NCI-H510A treated with DMSO at 0.1 percent for 48 hours (cell line): ENCODE data around the gene MGST2.

Source experiments
- DNase-seq: peaks from one replicate; lab custom pipeline; 2025; lab: John Stamatoyannopoulos, UW

The MGST2 gene

DNA sequence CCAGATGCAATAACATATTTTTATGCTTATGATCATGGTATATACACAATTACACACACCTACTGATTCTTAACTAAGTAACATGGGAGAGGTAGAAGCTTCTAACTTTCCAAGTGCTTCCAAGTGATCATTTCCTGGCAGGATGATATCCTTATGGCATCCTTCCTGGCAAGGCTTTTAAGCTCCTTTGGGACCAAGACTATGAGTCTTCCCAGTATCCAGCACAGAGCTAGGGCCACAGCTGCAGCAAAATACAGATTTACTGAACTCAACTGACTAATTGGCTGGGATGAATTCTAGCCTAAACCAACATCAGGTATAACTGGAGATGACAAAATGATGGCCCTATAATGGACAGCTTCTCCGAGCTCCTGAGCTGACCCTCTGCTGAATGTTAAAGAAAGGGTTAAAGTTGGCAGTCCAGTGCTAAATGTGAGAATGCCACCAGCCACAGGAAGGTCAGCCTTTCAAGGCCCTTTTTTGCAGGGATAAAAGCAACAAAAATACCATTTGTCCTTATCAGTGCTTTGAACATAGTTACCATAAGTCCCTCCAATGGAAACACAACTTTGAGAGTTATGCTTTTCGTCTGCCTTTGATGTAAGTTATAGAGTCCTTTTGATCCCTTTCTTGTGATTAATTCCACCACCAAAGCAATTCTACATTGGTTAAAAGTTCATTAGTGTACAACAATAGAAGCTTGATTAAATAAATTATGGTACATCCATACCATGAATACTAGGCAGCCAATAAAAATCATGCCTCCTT is 73.4 kb downstream of the MGST2 start:
- DNase-seq = no peak

DNA sequence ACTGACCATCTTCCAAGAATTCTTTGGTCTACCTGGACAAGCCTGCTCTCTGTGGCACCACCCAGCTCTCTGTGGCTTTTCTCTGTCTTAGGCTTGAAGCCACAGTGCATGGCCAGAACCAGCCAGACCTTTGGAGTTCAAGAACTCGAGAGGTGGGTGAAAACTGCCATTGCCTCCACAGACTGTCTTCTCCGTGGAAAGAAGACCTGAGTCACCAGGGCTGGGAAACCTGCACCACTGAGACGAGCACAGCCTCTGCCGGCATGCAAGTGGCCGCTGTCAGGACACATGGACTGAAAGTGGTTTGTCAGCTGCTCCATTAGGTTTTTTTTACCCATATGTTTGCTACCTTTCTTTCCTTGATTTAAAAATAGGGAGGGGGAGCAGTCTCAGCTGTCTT is 74.5 kb downstream of the MGST2 start:
- no peak for DNase-seq

DNA sequence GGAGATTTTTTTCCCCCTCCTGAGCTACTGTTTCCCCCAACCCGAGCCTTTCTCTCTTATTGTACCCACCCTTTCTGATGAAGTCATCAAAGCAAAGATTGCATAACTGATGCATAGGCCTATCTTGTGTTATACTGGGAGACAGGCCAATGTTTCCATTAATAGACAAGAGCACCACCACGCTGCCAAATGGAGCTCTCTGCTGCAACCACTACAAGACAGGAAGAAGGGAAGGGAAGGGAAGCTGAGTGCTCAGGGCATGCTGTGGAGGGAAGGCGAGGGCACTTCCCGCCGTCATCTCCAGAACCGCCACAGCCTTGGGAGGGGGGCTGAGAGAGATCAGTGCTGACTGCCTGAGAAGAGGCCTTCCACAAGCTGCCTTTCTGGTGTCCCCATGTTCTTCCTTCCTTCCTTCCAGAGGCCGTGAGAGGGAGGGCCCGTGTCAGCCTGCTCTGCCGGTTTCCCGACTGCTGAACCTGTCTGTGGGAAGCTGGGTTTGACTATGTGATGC is 75.0 kb downstream of the MGST2 start:
- peak; percentile 67 for DNase-seq

DNA sequence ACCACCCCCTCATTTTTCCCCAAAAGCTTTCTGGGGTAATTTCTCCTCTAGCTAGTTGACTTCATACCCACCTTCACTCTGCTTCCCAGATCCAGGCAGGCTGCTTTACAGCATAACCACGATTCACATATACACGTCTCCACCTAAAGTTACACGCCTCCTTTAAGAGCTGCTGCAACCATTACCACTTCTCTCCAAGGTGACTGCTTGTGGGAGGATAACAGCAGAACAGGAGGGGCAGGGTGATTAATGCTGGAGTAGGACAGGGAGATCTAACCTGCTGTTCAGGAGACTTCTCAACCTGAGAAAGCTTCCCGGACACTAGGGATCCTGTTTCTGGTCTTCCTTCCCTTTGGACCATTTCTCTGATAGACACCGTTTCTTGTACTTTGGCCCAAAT is 77.4 kb downstream of the MGST2 start:
- no peak for DNase-seq

DNA sequence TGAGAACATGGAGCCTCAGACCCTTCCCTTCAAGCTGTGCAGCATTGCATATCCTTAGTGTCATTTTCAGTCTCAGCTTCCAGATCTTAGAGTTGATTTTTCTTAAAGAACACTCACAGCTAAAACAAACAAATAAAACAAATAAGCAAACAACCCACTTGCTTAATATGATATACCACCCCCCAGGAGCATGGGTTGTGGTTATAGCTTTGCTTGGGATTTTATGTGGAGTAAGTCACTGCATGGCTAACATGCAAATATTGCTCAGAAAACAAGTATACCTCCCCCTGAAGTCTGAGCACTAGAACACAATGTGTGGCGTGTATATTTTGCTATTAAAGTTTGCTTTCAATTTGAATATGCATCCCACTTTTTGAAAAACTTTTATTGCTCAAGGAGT is 78.6 kb downstream of the MGST2 start:
- no peak for DNase-seq

DNA sequence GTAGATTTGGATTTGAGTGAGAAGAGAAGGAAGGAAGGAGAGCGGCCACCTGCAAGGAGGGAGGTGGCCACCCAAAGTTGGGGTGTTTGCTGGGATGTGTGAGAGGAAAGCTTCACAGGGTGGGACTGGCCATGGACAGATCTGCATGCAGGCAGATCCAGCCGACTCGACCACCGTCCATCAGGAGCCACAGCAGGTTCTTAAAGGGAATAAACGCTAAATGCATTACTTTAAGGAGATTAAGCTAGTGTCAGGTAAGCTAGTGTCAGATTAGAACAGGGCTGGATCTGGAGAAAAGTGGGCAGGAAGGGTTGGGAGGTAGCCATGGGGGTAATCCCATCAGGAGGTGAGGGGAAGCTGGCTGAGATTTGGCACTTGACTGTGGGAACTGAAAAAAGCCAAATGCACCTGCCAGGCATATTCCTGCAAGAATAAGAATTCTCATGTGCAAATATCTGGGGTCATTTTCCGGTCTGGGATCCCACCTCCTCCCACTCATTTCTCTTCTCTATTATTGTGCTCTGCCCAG is 79.6 kb downstream of the MGST2 start:
- DNase-seq = no peak

DNA sequence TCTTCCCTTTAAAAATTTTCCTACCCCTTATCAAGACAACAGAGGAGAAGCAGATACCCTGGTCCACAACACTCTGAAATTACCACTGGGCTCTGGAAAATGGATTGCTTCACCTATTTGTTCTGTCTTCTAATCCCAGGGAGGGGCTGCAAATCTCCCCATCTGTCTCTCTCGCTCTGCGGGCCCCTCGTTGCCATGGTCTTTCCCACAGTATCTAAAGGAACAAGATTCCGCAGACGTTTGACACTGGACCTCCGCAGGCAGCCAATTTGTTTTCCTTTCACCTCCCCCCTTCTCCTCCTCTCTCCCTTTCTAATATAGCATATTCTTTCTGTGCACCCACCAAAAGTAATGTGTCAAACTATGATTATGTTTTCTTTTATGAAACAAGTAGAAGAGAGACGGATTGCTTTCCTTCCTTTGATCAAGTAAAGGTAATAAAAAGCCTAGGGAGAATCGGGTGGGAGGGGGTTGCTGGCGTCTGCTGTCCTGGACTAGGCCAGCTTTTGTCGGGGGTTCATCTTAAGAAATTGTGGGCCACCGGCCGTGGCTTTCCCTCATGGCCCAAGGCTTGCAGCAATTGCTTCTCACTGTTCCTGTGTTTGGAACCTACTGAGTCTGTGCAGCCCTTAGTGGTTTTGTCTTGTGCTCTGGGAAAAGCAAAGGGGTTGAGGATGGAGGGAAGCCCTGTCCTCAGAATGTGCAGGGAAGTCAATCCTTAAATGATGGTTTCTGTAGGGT is 81.0 kb downstream of the MGST2 start:
- DNase-seq = no peak

DNA sequence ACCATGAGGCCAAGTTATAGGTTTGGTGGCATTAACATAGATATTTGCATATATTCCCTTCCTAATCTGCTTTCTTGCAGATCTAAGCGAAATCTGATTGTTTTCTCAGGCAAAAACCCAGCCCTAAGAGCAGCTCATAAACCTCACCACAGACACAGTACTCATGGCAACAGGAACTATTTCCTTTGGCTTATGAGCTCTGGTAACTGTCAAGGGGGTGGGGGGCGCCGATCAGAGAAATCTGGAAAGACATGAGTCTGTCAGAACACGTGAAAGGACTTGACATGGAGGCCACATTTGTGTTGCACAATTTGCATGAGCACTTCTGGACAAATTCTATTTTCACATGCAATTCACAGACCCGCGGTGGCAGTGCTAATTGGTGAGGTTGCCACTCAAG is 83.7 kb downstream of the MGST2 start:
- no peak for DNase-seq

DNA sequence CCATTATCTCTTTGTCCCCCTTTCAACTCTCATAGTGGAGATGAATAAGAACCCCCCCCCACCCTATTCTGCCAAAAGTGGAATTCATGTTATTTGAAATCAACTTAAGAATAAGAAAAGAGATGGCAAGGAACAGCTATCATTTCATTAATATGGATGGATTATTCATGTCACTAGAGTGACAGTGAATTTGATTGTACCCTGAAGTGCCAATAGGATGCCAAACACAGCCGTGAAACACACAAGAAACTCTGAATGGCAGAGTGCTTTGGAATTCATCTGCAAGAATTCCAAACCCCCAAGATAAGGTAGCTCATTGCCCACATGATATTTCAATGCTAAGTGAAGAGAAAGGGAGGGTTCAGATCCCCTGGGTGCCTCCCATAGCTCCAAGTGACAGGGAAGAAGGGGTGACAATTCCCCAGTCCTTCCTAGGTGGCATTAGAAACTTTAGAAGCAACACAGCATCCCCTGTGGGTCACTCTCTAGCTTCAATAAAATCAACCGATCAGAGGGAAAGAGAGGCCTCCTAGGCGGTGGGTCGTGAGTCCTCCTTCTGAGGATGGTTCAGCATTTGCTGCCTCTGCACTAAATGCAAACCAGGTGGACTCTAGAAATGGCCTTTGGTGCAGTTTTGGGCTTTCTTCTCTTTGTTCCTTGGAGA is 84.3 kb downstream of the MGST2 start:
- no peak for DNase-seq

DNA sequence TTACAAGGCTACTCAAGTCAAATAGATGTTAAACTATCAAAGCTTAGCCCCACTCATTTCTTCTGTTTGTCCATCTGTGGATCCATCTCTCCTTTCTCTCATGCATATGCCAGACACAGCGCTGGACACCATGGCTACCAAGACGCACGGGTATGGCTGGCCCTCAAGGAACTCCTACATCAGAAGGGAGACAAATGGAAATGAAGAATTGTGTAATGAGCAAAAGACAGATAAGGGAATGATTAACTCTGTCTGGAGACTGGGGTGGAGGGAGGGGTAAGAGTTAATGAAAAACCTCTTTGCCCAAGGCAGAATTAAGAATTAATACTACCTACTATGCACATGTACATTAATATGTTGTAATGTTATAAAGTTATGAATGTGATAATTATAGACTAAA is 88.1 kb downstream of the MGST2 start:
- no peak for DNase-seq
